ACC112 (cell line): ENCODE results near the gene ABHD1.

ENCODE experiments used
- H2AFZ ChIP-seq: fragments of 200-600 bp; sonication (generic); one replicate; pipeline ENCODE4 v1.6.0; 2017; ENCODE audit warnings: antibody characterized with exemption, low read length; ENCODE audit not compliant: unreplicated experiment
- H3K27ac ChIP-seq: fragments of 200-600 bp; sonication (generic); 2 replicates; pipeline ENCODE4 v1.5.1; 2014; ENCODE audit warnings: low read depth, mild to moderate bottlenecking, antibody characterized with exemption, low read length, moderate library complexity
- H3K27me3 ChIP-seq: fragments of 200-600 bp; sonication (generic); 2 replicates; pipeline ENCODE4 v1.6.1; 2014; ENCODE audit warnings: mild to moderate bottlenecking, antibody characterized with exemption, low read length, moderate library complexity, mixed read lengths; ENCODE audit not compliant: insufficient read depth
- H3K36me3 ChIP-seq: fragments of 200-600 bp; sonication (generic); 2 replicates; pipeline ENCODE4 v1.6.1; 2016; ENCODE audit warnings: mild to moderate bottlenecking, antibody characterized with exemption, low read length, moderate library complexity, mixed read lengths; ENCODE audit not compliant: insufficient read depth
- H3K4me1 ChIP-seq: fragments of 200-600 bp; sonication (generic); one replicate; pipeline ENCODE4 v1.6.1; 2016; ENCODE audit warnings: low read length, mixed read lengths; ENCODE audit not compliant: insufficient read depth, unreplicated experiment, control insufficient read depth
- H3K4me3 ChIP-seq: fragments of 200-600 bp; sonication (generic); 2 replicates; pipeline ENCODE4 v1.5.1; 2014; ENCODE audit warnings: mild to moderate bottlenecking, low read depth, low read length
- H3K79me2 ChIP-seq: fragments of 200-600 bp; sonication (generic); one replicate; pipeline ENCODE4 v1.6.0; 2016; ENCODE audit warnings: low read length; ENCODE audit not compliant: control insufficient read depth, unreplicated experiment, insufficient read depth

Gene ABHD1

DNA sequence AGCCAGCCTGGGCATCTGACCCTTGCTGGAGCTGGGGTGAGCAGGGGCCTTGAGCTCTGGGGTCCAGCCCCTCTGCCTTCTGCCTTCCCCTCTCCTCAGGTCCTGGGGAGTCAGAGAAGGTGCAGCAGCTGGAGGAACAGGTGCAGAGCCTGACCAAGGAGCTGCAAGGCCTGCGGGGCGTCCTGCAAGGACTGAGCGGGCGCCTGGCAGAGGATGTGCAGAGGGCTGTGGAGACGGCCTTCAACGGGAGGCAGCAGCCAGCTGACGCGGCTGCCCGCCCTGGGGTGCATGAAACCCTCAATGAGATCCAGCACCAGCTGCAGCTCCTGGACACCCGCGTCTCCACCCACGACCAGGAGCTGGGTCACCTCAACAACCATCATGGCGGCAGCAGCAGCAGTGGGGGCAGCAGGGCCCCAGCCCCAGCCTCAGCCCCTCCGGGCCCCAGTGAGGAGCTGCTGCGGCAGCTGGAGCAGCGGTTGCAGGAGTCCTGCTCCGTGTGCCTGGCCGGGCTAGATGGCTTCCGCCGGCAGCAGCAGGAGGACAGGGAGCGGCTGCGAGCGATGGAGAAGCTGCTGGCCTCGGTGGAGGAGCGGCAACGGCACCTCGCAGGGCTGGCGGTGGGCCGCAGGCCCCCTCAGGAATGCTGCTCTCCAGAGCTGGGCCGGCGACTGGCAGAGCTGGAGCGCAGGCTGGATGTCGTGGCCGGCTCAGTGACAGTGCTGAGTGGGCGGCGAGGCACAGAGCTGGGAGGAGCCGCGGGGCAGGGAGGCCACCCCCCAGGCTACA is 41.4 kb upstream of the ABHD1 start:
- peaks cover 24% of the 10 kb centered on the region for H3K4me1 ChIP-seq
- H3K36me3 ChIP-seq: no peaks in the 10 kb centered on the region
- H3K79me2 ChIP-seq: peaks cover 25% of the 10 kb centered on the region
- H3K27ac ChIP-seq: no peak overlapping the region
- no peaks in the 10 kb centered on the region for H3K27me3 ChIP-seq
- no peak overlapping the region for H2AFZ ChIP-seq
- H3K4me3 ChIP-seq: no peak overlapping the region

- Histone ChIP-seq H3K79me2 (peaks cover 25% of the 10 kb centered on the region), H3K4me1 (peaks cover 23% of the 10 kb centered on the region), H3K27ac (no peak overlapping the region), H3K4me3 (no peak overlapping the region), H2AFZ (no peak overlapping the region), H3K27me3 (no peaks in the 10 kb centered on the region), H3K36me3 (no peaks in the 10 kb centered on the region)
Measured at GRCh38 chr2:27082773-27083409, 40.7 kb upstream of the ABHD1 start.

DNA sequence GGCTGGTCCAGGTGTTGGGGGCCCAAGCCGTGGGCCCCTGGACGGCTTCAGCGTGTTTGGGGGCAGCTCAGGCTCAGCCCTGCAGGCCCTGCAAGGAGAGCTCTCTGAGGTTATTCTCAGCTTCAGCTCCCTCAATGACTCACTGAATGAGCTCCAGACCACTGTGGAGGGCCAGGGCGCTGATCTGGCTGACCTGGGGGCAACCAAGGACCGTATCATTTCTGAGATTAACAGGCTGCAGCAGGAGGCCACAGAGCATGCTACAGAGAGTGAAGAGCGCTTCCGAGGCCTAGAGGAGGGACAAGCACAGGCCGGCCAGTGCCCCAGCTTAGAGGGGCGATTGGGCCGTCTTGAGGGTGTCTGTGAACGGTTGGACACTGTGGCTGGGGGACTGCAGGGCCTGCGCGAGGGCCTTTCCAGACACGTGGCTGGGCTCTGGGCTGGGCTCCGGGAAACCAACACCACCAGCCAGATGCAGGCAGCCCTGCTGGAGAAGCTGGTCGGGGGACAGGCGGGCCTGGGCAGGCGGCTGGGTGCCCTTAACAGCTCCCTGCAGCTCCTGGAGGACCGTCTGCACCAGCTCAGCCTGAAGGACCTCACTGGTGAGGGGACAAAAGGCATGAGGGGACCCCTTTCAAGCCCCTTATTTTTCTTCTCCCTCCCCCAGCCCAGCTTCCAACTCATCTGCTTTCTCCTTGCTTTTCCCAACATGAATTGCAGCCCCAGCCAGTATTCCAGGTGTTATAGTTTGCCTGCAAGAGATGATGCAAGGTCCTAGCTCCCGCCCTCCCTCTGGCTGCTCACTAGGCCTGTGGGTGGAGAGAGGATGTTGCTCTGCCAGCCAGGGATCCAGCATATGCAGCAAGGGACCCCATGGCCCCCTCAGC is 40.0 kb upstream of the ABHD1 start:
- H3K27me3 ChIP-seq: no peaks in the 10 kb centered on the region
- peaks cover 21% of the 10 kb centered on the region for H3K4me1 ChIP-seq
- no peak overlapping the region for H3K4me3 ChIP-seq
- peaks cover 23% of the 10 kb centered on the region for H3K79me2 ChIP-seq
- no peak overlapping the region for H3K27ac ChIP-seq
- H3K36me3 ChIP-seq: no peaks in the 10 kb centered on the region
- H2AFZ ChIP-seq: no peak overlapping the region

DNA sequence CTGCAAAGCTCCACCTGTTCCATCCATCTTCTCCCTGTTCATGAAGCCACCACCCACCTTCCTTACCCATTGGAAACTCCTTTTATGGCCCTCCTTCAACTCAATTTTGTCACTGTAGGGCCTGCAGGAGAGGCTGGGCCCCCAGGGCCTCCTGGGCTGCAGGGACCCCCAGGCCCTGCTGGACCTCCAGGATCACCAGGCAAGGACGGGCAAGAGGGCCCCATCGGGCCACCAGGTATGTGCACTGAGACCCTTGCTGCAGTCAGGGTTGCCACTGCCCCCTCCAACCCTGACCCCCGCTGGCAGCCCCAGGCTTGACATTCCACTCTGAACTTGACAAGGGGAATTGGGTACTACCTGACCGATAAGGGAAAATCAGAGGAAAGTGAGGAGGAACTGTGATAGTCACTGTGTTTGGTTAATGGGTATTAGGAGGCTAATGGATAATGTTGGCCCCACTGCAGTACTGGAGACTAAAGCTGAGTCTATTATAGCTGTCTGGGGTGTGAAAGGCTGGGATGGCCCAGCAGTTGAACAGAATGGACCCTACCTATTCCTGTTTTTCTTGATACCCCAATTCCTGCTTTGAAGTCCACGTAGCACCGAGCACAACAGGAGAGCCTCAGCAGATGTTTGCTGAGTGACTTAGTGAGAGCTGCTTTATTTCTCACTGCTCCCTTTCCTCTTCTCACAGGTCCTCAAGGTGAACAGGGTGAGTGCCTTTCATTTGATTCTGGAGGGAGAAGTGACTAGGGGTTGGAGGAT is 39.1 kb upstream of the ABHD1 start:
- no peak overlapping the region for H3K4me3 ChIP-seq
- H3K27ac ChIP-seq: no peak overlapping the region
- H3K27me3 ChIP-seq: no peaks in the 10 kb centered on the region
- no peak overlapping the region for H2AFZ ChIP-seq
- peaks cover 21% of the 10 kb centered on the region for H3K4me1 ChIP-seq
- H3K79me2 ChIP-seq: peaks cover 15% of the 10 kb centered on the region
- H3K36me3 ChIP-seq: no peaks in the 10 kb centered on the region

- Histone ChIP-seq H3K4me3 (peak overlapping the region; percentile 94), H3K27ac (no peak overlapping the region), H3K79me2 (peaks cover 8% of the 10 kb centered on the region), H2AFZ (no peak overlapping the region), H3K36me3 (no peaks in the 10 kb centered on the region), H3K27me3 (no peaks in the 10 kb centered on the region), H3K4me1 (peaks cover 16% of the 10 kb centered on the region)
Measured at GRCh38 chr2:27085062-27085672, 38.4 kb upstream of the ABHD1 start.

GRCh38 chr2:27085673-27086089 is 37.9 kb upstream of the ABHD1 start:
- Histone ChIP-seq H3K79me2 (peaks cover 3% of the 10 kb centered on the region), H3K36me3 (no peaks in the 10 kb centered on the region), H3K27me3 (no peaks in the 10 kb centered on the region), H3K4me3 (peak overlapping the region; percentile 94), H3K4me1 (peaks cover 10% of the 10 kb centered on the region), H2AFZ (peak overlapping the region; percentile 90), H3K27ac (0 out of 2 replicates have a peak overlapping the region, but pooled peaks have one; percentile 39)

DNA sequence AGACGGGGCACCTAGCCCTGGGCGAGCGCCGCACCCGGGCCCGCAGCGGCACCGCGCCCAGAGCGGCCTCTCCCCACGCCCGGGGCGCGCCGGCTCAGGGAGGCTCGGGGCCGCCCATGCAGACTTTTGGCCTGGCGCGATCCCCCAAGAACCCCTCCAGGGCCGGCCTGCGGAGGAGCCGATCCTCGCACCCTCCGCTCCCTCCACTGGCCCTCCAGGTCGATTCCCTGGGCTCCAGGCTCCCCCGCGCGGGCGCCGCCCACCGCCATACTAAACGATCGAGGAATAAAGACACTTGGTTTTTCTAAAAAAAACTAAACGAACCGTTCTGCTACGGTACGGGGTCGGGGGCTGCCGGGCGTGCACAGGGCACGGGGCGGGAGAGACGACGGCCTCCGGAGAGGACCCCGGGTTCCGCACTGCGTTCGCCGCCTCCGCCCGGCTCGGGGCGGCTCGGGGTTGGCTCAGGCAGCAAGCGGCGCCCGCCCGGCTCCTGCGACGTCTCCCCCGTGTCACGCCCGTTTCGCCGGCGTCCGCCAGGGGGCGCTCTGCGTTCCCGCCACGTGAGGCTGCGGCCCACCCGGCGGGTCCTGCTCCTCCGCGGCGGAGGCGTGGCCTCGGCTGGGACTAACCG is 37.4 kb upstream of the ABHD1 start:
- peaks cover 3% of the 10 kb centered on the region for H3K79me2 ChIP-seq
- H2AFZ ChIP-seq: peak overlapping the region; percentile 90
- H3K4me3 ChIP-seq: peak overlapping the region; percentile 94
- peaks cover 7% of the 10 kb centered on the region for H3K4me1 ChIP-seq
- H3K27ac ChIP-seq: 0 out of 2 replicates have a peak overlapping the region, but pooled peaks have one; percentile 39
- H3K36me3 ChIP-seq: no peaks in the 10 kb centered on the region
- no peaks in the 10 kb centered on the region for H3K27me3 ChIP-seq

DNA sequence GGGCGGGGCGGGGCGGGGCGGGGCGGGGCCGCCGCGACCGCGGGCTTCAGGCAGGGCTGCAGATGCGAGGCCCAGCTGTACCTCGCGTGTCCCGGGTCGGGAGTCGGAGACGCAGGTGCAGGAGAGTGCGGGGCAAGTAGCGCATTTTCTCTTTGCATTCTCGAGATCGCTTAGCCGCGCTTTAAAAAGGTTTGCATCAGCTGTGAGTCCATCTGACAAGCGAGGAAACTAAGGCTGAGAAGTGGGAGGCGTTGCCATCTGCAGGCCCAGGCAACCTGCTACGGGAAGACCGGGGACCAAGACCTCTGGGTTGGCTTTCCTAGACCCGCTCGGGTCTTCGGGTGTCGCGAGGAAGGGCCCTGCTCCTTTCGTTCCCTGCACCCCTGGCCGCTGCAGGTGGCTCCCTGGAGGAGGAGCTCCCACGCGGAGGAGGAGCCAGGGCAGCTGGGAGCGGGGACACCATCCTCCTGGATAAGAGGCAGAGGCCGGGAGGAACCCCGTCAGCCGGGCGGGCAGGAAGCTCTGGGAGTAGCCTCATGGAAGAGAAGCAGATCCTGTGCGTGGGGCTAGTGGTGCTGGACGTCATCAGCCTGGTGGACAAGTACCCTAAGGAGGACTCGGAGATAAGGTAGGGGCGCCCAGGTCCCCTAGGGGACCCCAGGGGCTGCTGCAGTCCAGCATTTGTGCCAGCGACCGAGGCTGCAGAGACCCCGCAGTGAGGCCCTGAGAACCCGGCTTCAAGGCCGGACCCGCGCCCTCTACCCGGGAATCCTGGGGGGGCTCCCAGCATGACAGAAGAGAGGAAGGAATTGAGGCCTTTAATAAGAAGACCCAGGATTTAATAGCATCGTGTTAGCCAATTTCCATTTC is 36.7 kb upstream of the ABHD1 start, which contains the start of gene KHK:
Gene KHK, plus strand, starts transcription at position 49 of the 870 bp plus-strand sequence. Its CDS starts 488 bp downstream, at position 537.
- Histone ChIP-seq H3K4me3 (peak within 1 kb of the TSS; percentile 94), H3K27ac (0 out of 2 replicates have a peak within 1 kb of the TSS, but pooled peaks have one; percentile 39), H3K36me3 (no peaks in the 10 kb centered on the region), H2AFZ (peak within 1 kb of the TSS; percentile 90), H3K79me2 (peaks cover 3% of the 10 kb centered on the region), H3K27me3 (no peaks in the 10 kb centered on the region), H3K4me1 (peaks cover under 1% of the 10 kb centered on the region)
